HG02840 (cell line): ENCODE measurements around the gene FSCN2.
"Not testable (repeated sequence)": the region's sequence is repeated elsewhere in the genome, so short reads cannot be mapped to it uniquely, and the experiment has no call there.

Experiments
- ATAC-seq: cut with Tn5 transposase; IDR thresholded peaks from one replicate; pipeline ENCODE4 v1.9.1; 2021; ENCODE audit warnings: mild to moderate bottlenecking, moderate library complexity, moderate number of reproducible peaks; ENCODE audit not compliant: unreplicated experiment, low FRiP score

FSCN2 gene

GRCh38 chr17:81573794-81574642 is 45.8 kb downstream of the FSCN2 start:
- no peak for ATAC-seq

- no peak for ATAC-seq
These were observed 46.4 kb downstream of the FSCN2 start for GRCh38 chr17:81574643-81574956.

- ATAC-seq = no peak
These were observed 47.7 kb downstream of the FSCN2 start for GRCh38 chr17:81575836-81576235.

- no peak for ATAC-seq
These were observed 48.6 kb downstream of the FSCN2 start for GRCh38 chr17:81576621-81577277.

- ATAC-seq = no peak
These were observed 49.3 kb downstream of the FSCN2 start for GRCh38 chr17:81577278-81578000.

GRCh38 chr17:81578038-81578441 is 49.9 kb downstream of the FSCN2 start:
- ATAC-seq = no peak

GRCh38 chr17:81578561-81579225 is 50.5 kb downstream of the FSCN2 start:
- ATAC-seq = no peak

- no peak for ATAC-seq
These were observed 51.1 kb downstream of the FSCN2 start for GRCh38 chr17:81579298-81579697.

- ATAC-seq = no peak
These were observed 51.7 kb downstream of the FSCN2 start for GRCh38 chr17:81579821-81580321.

GRCh38 chr17:81580481-81580880 is 52.3 kb downstream of the FSCN2 start:
- ATAC-seq = no peak

- ATAC-seq = no peak
These were observed 53.6 kb downstream of the FSCN2 start for GRCh38 chr17:81581758-81582157.

- no peak for ATAC-seq
These were observed 54.2 kb downstream of the FSCN2 start for GRCh38 chr17:81582341-81582740.

GRCh38 chr17:81582749-81583148 is 54.6 kb downstream of the FSCN2 start:
- no peak for ATAC-seq

GRCh38 chr17:81583589-81584342 is 55.6 kb downstream of the FSCN2 start:
- ATAC-seq = no peak

GRCh38 chr17:81584771-81585170 is 56.6 kb downstream of the FSCN2 start:
- ATAC-seq = not testable (repeated sequence)

GRCh38 chr17:81586096-81586495 is 57.9 kb downstream of the FSCN2 start:
- no peak for ATAC-seq
